HepG2 (cell line): ENCODE measurements around the gene RHOV. TPM values are rescaled to one million over a fixed set of nuclear protein-coding genes. Genes with fewer than 3 reads are reported as not detected.
A peak's percentile ranks its signal among the peaks of the same experiment; 100 is the strongest.

Experiments used
- DPF2 ChIP-seq: sonication (generic); formaldehyde crosslinking; IDR thresholded peaks from 2 replicates; pipeline ENCODE4 v1.4.0; 2020; ENCODE audit warnings: mild to moderate bottlenecking, low read depth, missing genetic modification reagents, borderline replicate concordance
- FOXK2 ChIP-seq: fragments of 450-650 bp; IDR thresholded peaks from 2 replicates; pipeline ENCODE4 v1.6.1; 2016
- HIVEP1 ChIP-seq: sonication (generic); formaldehyde crosslinking; IDR thresholded peaks from 2 replicates; pipeline ENCODE4 v1.4.0; 2020; ENCODE audit warnings: mild to moderate bottlenecking, missing genetic modification reagents
- KDM5B ChIP-seq: sonication (generic); formaldehyde crosslinking; IDR thresholded peaks from 2 replicates; pipeline ENCODE4 v1.4.0; 2020; ENCODE audit warnings: missing genetic modification reagents, mild to moderate bottlenecking, borderline replicate concordance
- KLF15 ChIP-seq: sonication (generic); formaldehyde crosslinking; IDR thresholded peaks from 2 replicates; pipeline ENCODE4 v1.8.1; 2023; ENCODE audit warnings: borderline replicate concordance, mild to moderate bottlenecking, inconsistent platforms, missing genetic modification reagents, mixed read lengths
- PAX8 ChIP-seq: sonication (generic); formaldehyde crosslinking; IDR thresholded peaks from 2 replicates; pipeline ENCODE4 v1.8.0; 2022; ENCODE audit warnings: mild to moderate bottlenecking, missing genetic modification reagents, borderline replicate concordance
- RBFOX2 ChIP-seq: fragments of 200-400 bp; formaldehyde crosslinking; IDR thresholded peaks from 2 replicates; pipeline ENCODE4 v1.6.1; 2017; ENCODE audit warnings: low read depth, mild to moderate bottlenecking, low read length
- THAP7 ChIP-seq: sonication (generic); formaldehyde crosslinking; IDR thresholded peaks from 2 replicates; pipeline ENCODE4 v1.8.1; 2023; ENCODE audit warnings: mild to moderate bottlenecking, missing genetic modification reagents
- XRCC5 ChIP-seq: fragments of 200-400 bp; formaldehyde crosslinking; optimal IDR thresholded peaks from 2 replicates; pipeline ENCODE3; 2017; ENCODE audit warnings: mild to moderate bottlenecking, low read length
- ZKSCAN5 ChIP-seq: sonication (generic); formaldehyde crosslinking; IDR thresholded peaks from 2 replicates; pipeline ENCODE4 v1.5.1; 2020; ENCODE audit warnings: mild to moderate bottlenecking, missing genetic modification reagents
- ZMYM3 ChIP-seq: sonication (generic); formaldehyde crosslinking; IDR thresholded peaks from 2 replicates; pipeline ENCODE4 v1.5.1; 2020; ENCODE audit warnings: mild to moderate bottlenecking, missing genetic modification reagents
- ZNF496 ChIP-seq: sonication (generic); formaldehyde crosslinking; IDR thresholded peaks from 2 replicates; pipeline ENCODE4 v1.8.1; 2023; ENCODE audit warnings: mild to moderate bottlenecking, moderate library complexity, missing genetic modification reagents; ENCODE audit not compliant: insufficient replicate concordance
- ZNF619 ChIP-seq: sonication (generic); formaldehyde crosslinking; IDR thresholded peaks from 2 replicates; pipeline ENCODE4 v1.4.0; 2020; ENCODE audit warnings: mild to moderate bottlenecking, missing genetic modification reagents
- ZNF672 ChIP-seq: sonication (generic); formaldehyde crosslinking; IDR thresholded peaks from 2 replicates; pipeline ENCODE4 v1.8.1; 2022; ENCODE audit warnings: missing genetic modification reagents
- ZNF709 ChIP-seq: sonication (generic); formaldehyde crosslinking; IDR thresholded peaks from 2 replicates; pipeline ENCODE4 v1.5.0; 2020; ENCODE audit warnings: mild to moderate bottlenecking, missing genetic modification reagents
- ZNF773 ChIP-seq: sonication (generic); formaldehyde crosslinking; IDR thresholded peaks from 2 replicates; pipeline ENCODE4 v1.4.0; 2020; ENCODE audit warnings: missing genetic modification reagents, borderline replicate concordance
- ZNF879 ChIP-seq: sonication (generic); formaldehyde crosslinking; IDR thresholded peaks from 2 replicates; pipeline ENCODE4 v1.8.1; 2023; ENCODE audit warnings: missing genetic modification reagents
- ZSCAN20 ChIP-seq: sonication (generic); formaldehyde crosslinking; IDR thresholded peaks from 2 replicates; pipeline ENCODE4 v1.4.0; 2020; ENCODE audit warnings: missing genetic modification reagents, mild to moderate bottlenecking, borderline replicate concordance
- polyA plus RNA-seq, 8 experiments: library from polyadenylated mRNA; depleted of rRNA in 3 of 8; stranded (reverse) in 7 of 8; unstranded in 1 of 8; fragments of >200 nt; fragmentation: Illumina TruSeq in 4 of 8; extraction: Trizol in 4 of 8; gene quantifications; 2 replicates each; pipeline versions ENCODE4 v1.2.1 to v1.2.3, GENCODE V29; 2011 to 2016; ENCODE audit warnings: low read depth in 4 of 8, missing spikeins in 1 of 8, mixed read lengths in 1 of 8; ENCODE audit not compliant: insufficient read depth in 1 of 8
- total RNA-seq, 5 experiments: library from RNA; depleted of rRNA; stranded (reverse); fragments of >200 nt; fragmentation: Illumina TruSeq; extraction: Trizol; gene quantifications; 2 replicates each; pipeline ENCODE4 v1.2.3, GENCODE V29; 2016; ENCODE audit warnings: low read depth in 1 of 5
- TF ChIP-seq, protein P1 (sequence below): IDR thresholded peaks from 2 replicates; pipeline ENCODE4 v1.6.1; 2016; ENCODE audit warnings: low read depth, borderline replicate concordance
- TF ChIP-seq, protein P2 (sequence below): sonication (generic); formaldehyde crosslinking; IDR thresholded peaks from 2 replicates; pipeline ENCODE4 v1.4.0; 2020; ENCODE audit warnings: low read depth, mild to moderate bottlenecking, missing genetic modification reagents
- TF ChIP-seq, protein P3 (sequence below): sonication (generic); formaldehyde crosslinking; IDR thresholded peaks from 2 replicates; pipeline ENCODE4 v1.4.0; 2020; ENCODE audit warnings: mild to moderate bottlenecking, missing genetic modification reagents
- TF ChIP-seq, protein P4 (sequence below): sonication (generic); formaldehyde crosslinking; IDR thresholded peaks from 2 replicates; pipeline ENCODE4 v1.5.1; 2020; ENCODE audit warnings: mild to moderate bottlenecking, missing genetic modification reagents, borderline replicate concordance

The RHOV gene
- total and polyA plus RNA-seq, 2 of the 13 experiments (the other 11 are each of a cell fraction or from before 2014, with no cell fraction given): 0.17 to 0.18 TPM

- TF ChIP-seq PAX8 (CRISPR knock-in tag) (0 out of 2 replicates have a peak, but pooled peaks have one; percentile 35), DPF2 (no peak), ZNF496 (CRISPR knock-in tag) (no peak), ZNF879 (no peak), ZNF672 (CRISPR knock-in tag) (no peak), ZNF709 (CRISPR knock-in tag) (no peak), RBFOX2 (peak; percentile 63; the same call in 1 of the 2 replicates), ZKSCAN5 (no peak), KDM5B (CRISPR knock-in tag) (no peak), KLF15 (CRISPR knock-in tag) (no peak; the same call in 1 of the 2 replicates), THAP7 (CRISPR knock-in tag) (no peak), ZMYM3 (CRISPR knock-in tag) (no peak), FOXK2 (no peak), HIVEP1 (CRISPR knock-in tag) (peak; percentile 66; the same call in 1 of the 2 replicates), ZNF773 (CRISPR knock-in tag) (no peak), ZSCAN20 (CRISPR knock-in tag) (0 out of 2 replicates have a peak, but pooled peaks have one; percentile 47), ZNF619 (CRISPR knock-in tag) (no peak; the same call in 1 of the 2 replicates), XRCC5 (peak; percentile 81)
- TF ChIP-seq, protein P1, sequence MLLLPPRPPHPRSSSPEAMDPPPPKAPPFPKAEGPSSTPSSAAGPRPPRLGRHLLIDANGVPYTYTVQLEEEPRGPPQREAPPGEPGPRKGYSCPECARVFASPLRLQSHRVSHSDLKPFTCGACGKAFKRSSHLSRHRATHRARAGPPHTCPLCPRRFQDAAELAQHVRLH (CRISPR knock-in tag): 0 out of 2 replicates have a peak, but pooled peaks have one; percentile 34
- TF ChIP-seq, protein P2, sequence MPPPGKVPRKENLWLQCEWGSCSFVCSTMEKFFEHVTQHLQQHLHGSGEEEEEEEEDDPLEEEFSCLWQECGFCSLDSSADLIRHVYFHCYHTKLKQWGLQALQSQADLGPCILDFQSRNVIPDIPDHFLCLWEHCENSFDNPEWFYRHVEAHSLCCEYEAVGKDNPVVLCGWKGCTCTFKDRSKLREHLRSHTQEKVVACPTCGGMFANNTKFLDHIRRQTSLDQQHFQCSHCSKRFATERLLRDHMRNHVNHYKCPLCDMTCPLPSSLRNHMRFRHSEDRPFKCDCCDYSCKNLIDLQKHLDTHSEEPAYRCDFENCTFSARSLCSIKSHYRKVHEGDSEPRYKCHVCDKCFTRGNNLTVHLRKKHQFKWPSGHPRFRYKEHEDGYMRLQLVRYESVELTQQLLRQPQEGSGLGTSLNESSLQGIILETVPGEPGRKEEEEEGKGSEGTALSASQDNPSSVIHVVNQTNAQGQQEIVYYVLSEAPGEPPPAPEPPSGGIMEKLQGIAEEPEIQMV (CRISPR knock-in tag): no peak
- TF ChIP-seq, protein P3, sequence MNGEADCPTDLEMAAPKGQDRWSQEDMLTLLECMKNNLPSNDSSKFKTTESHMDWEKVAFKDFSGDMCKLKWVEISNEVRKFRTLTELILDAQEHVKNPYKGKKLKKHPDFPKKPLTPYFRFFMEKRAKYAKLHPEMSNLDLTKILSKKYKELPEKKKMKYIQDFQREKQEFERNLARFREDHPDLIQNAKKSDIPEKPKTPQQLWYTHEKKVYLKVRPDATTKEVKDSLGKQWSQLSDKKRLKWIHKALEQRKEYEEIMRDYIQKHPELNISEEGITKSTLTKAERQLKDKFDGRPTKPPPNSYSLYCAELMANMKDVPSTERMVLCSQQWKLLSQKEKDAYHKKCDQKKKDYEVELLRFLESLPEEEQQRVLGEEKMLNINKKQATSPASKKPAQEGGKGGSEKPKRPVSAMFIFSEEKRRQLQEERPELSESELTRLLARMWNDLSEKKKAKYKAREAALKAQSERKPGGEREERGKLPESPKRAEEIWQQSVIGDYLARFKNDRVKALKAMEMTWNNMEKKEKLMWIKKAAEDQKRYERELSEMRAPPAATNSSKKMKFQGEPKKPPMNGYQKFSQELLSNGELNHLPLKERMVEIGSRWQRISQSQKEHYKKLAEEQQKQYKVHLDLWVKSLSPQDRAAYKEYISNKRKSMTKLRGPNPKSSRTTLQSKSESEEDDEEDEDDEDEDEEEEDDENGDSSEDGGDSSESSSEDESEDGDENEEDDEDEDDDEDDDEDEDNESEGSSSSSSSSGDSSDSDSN (CRISPR knock-in tag): peak; percentile 79
- TF ChIP-seq, protein P4, sequence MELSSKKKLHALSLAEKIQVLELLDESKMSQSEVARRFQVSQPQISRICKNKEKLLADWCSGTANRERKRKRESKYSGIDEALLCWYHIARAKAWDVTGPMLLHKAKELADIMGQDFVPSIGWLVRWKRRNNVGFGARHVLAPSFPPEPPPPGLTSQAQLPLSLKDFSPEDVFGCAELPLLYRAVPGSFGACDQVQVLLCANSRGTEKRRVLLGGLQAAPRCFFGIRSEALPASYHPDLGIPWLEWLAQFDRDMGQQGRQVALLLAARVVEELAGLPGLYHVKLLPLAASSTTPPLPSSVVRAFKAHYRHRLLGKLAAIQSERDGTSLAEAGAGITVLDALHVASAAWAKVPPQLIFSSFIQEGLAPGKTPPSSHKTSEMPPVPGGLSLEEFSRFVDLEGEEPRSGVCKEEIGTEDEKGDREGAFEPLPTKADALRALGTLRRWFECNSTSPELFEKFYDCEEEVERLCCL (CRISPR knock-in tag): no peak
Observed at GRCh38 chr15:40906091-40906990, 32.3 kb upstream of the RHOV start (continued).
